Natural killer cell treated with Interleukin-12 subunit alpha and Interleukin-12 subunit beta and Interleukin-15 and Interleukin-18, amount 100 ng/mL, for 72 hours (primary cell): Measurements from ENCODE around the gene VWCE. TPM values are rescaled to one million over a fixed set of nuclear protein-coding genes. Genes with fewer than 3 reads are reported as not detected.

ENCODE experiments used
- ATAC-seq, 2 donors: fragments of 150-1000 bp; cut with Tn5 transposase in 1 of 2; sonication (Bioruptor Pico), chemical (Tn5 transposase) in 1 of 2; 2 replicates each; pipeline ENCODE4 v1.10.0; 2021
- DNase-seq: peaks from one replicate; pipeline ENCODE4 v3.0.0; 2022; ENCODE audit warnings: low spot score
- H3K27ac Mint-ChIP-seq, 2 donors: 1 replicate in 1 of 2; 2 replicates in 1 of 2; pipeline ENCODE4 v1.8.0; 2022; ENCODE audit warnings: mixed read lengths in 2 of 2, mild to moderate bottlenecking in 1 of 2, moderate library complexity in 1 of 2
- H3K27me3 Mint-ChIP-seq, 2 donors: 1 replicate in 1 of 2; 2 replicates in 1 of 2; pipeline ENCODE4 v1.8.0; 2022; ENCODE audit warnings: mixed read lengths in 2 of 2
- H3K36me3 Mint-ChIP-seq: one replicate; pipeline ENCODE4 v1.8.0; 2022; ENCODE audit warnings: mixed read lengths
- H3K4me1 Mint-ChIP-seq, 2 donors: 1 replicate in 1 of 2; 2 replicates in 1 of 2; pipeline ENCODE4 v1.8.0; 2022; ENCODE audit warnings: low read depth in 2 of 2, mixed read lengths in 2 of 2, mild to moderate bottlenecking in 1 of 2
- H3K4me3 Mint-ChIP-seq: one replicate; pipeline ENCODE4 v1.8.0; 2022; ENCODE audit warnings: mixed read lengths
- H3K9me3 Mint-ChIP-seq: 2 replicates; pipeline ENCODE4 v1.8.0; 2022; ENCODE audit warnings: mixed read lengths
- total RNA-seq, 2 donors: library from RNA; stranded (reverse); gene quantifications; one replicate each; pipeline ENCODE4 v1.2.3, GENCODE V29; 2022

The VWCE gene
- total RNA-seq, 2 donors from 2014 or later = 2.1 to 3.3 TPM

DNA sequence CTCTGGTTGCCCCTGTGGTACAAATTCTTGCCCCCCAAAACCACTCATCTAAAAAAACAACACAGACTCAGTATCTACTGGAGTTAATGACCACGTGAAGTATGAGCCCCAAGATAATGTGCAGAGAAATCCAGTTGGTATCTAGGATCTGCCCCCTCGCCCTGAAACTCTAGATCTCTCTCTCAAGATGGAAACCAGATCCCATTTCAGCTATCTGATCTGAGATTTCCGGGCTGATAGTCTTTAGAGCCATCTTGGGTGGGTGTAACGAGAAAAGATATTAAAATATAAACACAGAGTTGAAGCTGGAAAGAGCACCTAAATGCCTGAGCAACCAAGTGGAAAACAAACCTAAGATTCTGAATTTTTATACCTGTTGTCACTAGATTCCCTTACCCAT lies 14.0 kb upstream of the VWCE start:
- ATAC-seq = no peak
- Mint-ChIP-seq H3K4me1 (no peaks in the 10 kb centered on the region), H3K27me3 (no peaks in the 10 kb centered on the region), H3K27ac (peak overlapping the region in 1 of 2 donors; percentile 44), H3K36me3 (peaks cover 20% of the 10 kb centered on the region), H3K9me3 (no peaks in the 10 kb centered on the region), H3K4me3 (peak overlapping the region; percentile 19)
- no peak for DNase-seq

DNA sequence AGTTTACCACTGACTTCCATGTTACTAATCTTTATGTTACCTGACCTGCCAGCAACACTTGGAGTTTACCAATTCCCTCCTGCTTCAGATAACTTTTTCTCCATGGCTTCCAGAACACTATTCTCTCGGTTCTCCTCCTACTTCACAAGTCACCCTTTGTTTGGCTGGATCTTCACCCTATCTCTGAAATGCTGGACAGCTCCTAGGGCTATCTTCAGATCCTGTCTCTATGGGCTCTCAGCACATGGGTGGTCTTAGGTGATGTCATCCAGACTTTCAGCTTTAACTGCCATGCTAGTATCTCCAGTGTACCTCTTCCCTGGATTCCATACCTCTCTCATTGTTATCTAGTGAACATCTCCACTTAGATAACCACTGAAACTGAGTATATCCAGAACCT lies 12.2 kb upstream of the VWCE start:
- H3K27ac Mint-ChIP-seq = no peak overlapping the region
- H3K27me3 Mint-ChIP-seq = no peaks in the 10 kb centered on the region
- no peaks in the 10 kb centered on the region for H3K9me3 Mint-ChIP-seq
- peaks cover 12% of the 10 kb centered on the region for H3K36me3 Mint-ChIP-seq
- H3K4me3 Mint-ChIP-seq = no peak overlapping the region
- H3K4me1 Mint-ChIP-seq = no peaks in the 10 kb centered on the region
- DNase-seq = no peak
- ATAC-seq = no peak

GRCh38 chr11:61306221-61306620 lies 11.1 kb upstream of the VWCE start:
- Mint-ChIP-seq H3K4me1 (no peaks in the 10 kb centered on the region), H3K4me3 (no peak overlapping the region), H3K27ac (no peak overlapping the region), H3K9me3 (no peaks in the 10 kb centered on the region), H3K36me3 (peaks cover 21% of the 10 kb centered on the region), H3K27me3 (no peaks in the 10 kb centered on the region)
- ATAC-seq (peak in 1 of 2 donors; percentile 8), DNase-seq (no peak)

- Mint-ChIP-seq H3K9me3 (no peaks in the 10 kb centered on the region), H3K4me3 (no peak overlapping the region), H3K36me3 (peaks cover 25% of the 10 kb centered on the region), H3K4me1 (peaks cover 0 to 1% of the 10 kb centered on the region in 2 donors), H3K27me3 (no peaks in the 10 kb centered on the region), H3K27ac (no peak overlapping the region)
- DNase-seq = no peak
- ATAC-seq = no peak
Observed at GRCh38 chr11:61305417-61305816, 10.3 kb upstream of the VWCE start.

- Mint-ChIP-seq H3K9me3 (no peaks in the 10 kb centered on the region), H3K36me3 (peaks cover 23% of the 10 kb centered on the region), H3K4me1 (peaks cover 9 to 10% of the 10 kb centered on the region in 2 donors), H3K27me3 (no peaks in the 10 kb centered on the region), H3K27ac (no peak overlapping the region), H3K4me3 (no peak overlapping the region)
- ATAC-seq = no peak
- DNase-seq = no peak
Observed at GRCh38 chr11:61303725-61304124, 8.6 kb upstream of the VWCE start.

DNA sequence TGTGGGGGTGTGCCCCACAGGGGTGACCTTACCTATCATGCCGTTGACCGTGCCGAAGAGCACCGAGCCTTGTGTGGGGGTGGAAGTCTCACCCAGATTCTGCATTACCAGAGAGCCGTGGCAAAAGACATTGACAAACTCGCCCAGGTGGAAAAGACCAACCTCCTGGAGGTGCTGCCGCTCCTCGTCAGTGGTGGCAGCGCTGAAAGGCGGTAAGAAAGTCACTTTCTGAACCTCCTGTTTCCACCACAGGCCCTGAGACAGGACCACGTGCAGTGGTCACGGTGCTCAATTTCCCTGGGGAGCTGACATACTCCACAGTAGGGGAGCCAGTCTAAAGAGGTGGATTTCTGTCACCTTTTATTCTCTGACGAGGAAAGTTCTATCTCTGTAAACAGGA lies 7.4 kb upstream of the VWCE start:
- no peaks in the 10 kb centered on the region for H3K9me3 Mint-ChIP-seq
- ATAC-seq (peak in 1 of 2 donors; percentile 7), DNase-seq (no peak)
- H3K27ac Mint-ChIP-seq = no peak overlapping the region
- peaks cover 20 to 21% of the 10 kb centered on the region in 2 donors for H3K4me1 Mint-ChIP-seq
- no peaks in the 10 kb centered on the region for H3K27me3 Mint-ChIP-seq
- no peak overlapping the region for H3K4me3 Mint-ChIP-seq
- peaks cover 26% of the 10 kb centered on the region for H3K36me3 Mint-ChIP-seq

- peaks cover 29% of the 10 kb centered on the region for H3K36me3 Mint-ChIP-seq
- no peak overlapping the region for H3K4me3 Mint-ChIP-seq
- no peaks in the 10 kb centered on the region for H3K27me3 Mint-ChIP-seq
- H3K27ac Mint-ChIP-seq = peak overlapping the region in 1 of 2 donors; percentile 14
- peaks cover 28 to 29% of the 10 kb centered on the region in 2 donors for H3K4me1 Mint-ChIP-seq
- no peaks in the 10 kb centered on the region for H3K9me3 Mint-ChIP-seq
- ATAC-seq (no peak), DNase-seq (no peak)
Observed at GRCh38 chr11:61298663-61299244, 3.6 kb upstream of the VWCE start.

DNA sequence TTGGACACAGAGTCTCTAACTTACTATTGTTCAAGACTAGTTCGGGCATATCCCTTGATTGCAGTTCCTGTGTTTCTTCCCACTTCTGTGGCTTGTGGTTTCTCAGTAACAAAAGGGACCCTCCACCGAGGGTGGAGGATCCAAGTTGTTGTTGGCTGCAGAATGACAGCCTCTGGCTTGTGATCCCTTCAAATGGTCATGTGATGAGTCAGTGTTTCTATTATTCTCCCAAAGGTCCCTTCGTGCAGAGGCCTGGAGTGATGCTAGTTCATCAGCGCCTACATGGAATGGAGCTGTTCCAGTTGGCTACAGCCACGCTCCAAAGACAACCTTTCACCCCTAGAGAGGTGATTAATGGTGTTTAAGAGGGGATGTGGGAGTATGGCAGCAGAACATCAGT lies 2.6 kb upstream of the VWCE start:
- peak overlapping the region in 1 of 2 donors; percentile 14 for H3K27ac Mint-ChIP-seq
- peaks cover 29% of the 10 kb centered on the region for H3K36me3 Mint-ChIP-seq
- peaks cover 28 to 29% of the 10 kb centered on the region in 2 donors for H3K4me1 Mint-ChIP-seq
- ATAC-seq (peak in 1 of 2 donors; percentile 49), DNase-seq (no peak)
- no peaks in the 10 kb centered on the region for H3K9me3 Mint-ChIP-seq
- H3K27me3 Mint-ChIP-seq = peaks cover under 1 to 5% of the 10 kb centered on the region in 2 donors
- peak overlapping the region; percentile 21 for H3K4me3 Mint-ChIP-seq

DNA sequence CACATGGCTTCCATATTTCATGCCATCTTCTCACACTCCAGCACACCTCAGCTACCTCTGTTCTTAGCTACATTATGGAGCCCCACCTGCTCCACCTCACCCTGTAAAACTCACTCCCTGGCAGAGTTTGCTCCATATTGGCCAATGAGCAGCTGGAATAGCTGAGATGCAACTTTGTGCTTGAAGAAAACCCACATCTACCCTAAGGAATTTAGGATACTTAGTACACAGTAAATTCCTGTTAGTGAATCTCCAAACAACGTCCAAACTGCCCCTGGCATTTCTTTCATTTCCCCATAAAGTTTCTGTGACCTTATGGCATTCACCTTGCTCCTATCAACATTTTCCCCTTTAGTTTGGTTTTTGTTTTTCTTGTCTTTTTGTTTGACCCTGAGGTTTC lies 2.2 kb upstream of the VWCE start:
- Mint-ChIP-seq H3K4me3 (peak overlapping the region; percentile 21), H3K27ac (peak overlapping the region in 1 of 2 donors; percentile 14), H3K9me3 (no peaks in the 10 kb centered on the region), H3K27me3 (peaks cover 4 to 8% of the 10 kb centered on the region in 2 donors), H3K4me1 (peaks cover 28 to 29% of the 10 kb centered on the region in 2 donors), H3K36me3 (peaks cover 29% of the 10 kb centered on the region)
- DNase-seq = no peak
- no peak for ATAC-seq

GRCh38 chr11:61295596-61295926 lies 445 bp upstream of the VWCE start:
- peaks cover 8 to 10% of the 10 kb centered on the region in 2 donors for H3K27me3 Mint-ChIP-seq
- peaks cover 28 to 29% of the 10 kb centered on the region in 2 donors for H3K4me1 Mint-ChIP-seq
- peaks cover 14% of the 10 kb centered on the region for H3K36me3 Mint-ChIP-seq
- no peaks in the 10 kb centered on the region for H3K9me3 Mint-ChIP-seq
- no peak overlapping the region for H3K4me3 Mint-ChIP-seq
- DNase-seq (no peak), ATAC-seq (no peak)
- no peak overlapping the region for H3K27ac Mint-ChIP-seq

- peak overlapping the region; percentile 74 for H3K4me3 Mint-ChIP-seq
- peak; percentile 56 to 65 for ATAC-seq
Observed at GRCh38 chr11:61293867-61294716, 1.0 kb downstream of the VWCE start.

GRCh38 chr11:61292356-61292755 lies 2.8 kb downstream of the VWCE start:
- Mint-ChIP-seq H3K9me3 (no peaks in the 10 kb centered on the region), H3K4me1 (peaks cover 5 to 7% of the 10 kb centered on the region in 2 donors), H3K36me3 (peaks cover 6% of the 10 kb centered on the region), H3K27ac (no peak overlapping the region), H3K27me3 (peaks cover 8 to 10% of the 10 kb centered on the region in 2 donors), H3K4me3 (no peak overlapping the region)
- DNase-seq (no peak), ATAC-seq (no peak)

More at GRCh38 chr11:61293867-61294716, 1.0 kb downstream of the VWCE start:
- Mint-ChIP-seq H3K27ac (no peak overlapping the region), H3K4me1 (peaks cover 22 to 23% of the 10 kb centered on the region in 2 donors), H3K27me3 (peaks cover 8 to 10% of the 10 kb centered on the region in 2 donors), H3K36me3 (peaks cover 11% of the 10 kb centered on the region), H3K9me3 (no peaks in the 10 kb centered on the region)
- no peak for DNase-seq

- H3K4me3 Mint-ChIP-seq = no peak overlapping the region
- DNase-seq (no peak), ATAC-seq (no peak)
- H3K27ac Mint-ChIP-seq = no peak overlapping the region
- no peaks in the 10 kb centered on the region for H3K9me3 Mint-ChIP-seq
- no peaks in the 10 kb centered on the region for H3K36me3 Mint-ChIP-seq
- peaks cover 8 to 10% of the 10 kb centered on the region in 2 donors for H3K27me3 Mint-ChIP-seq
- H3K4me1 Mint-ChIP-seq = peaks cover 0 to 2% of the 10 kb centered on the region in 2 donors
Observed at GRCh38 chr11:61290905-61291690, 4.0 kb downstream of the VWCE start.
